ENCODE data around the gene THBD. TPM values are rescaled to one million over a fixed set of nuclear protein-coding genes. Genes with fewer than 3 reads are reported as not detected.
A peak's percentile ranks its signal among the peaks of the same experiment; 100 is the strongest.

THBD gene
- total RNA-seq, 1 donor from 2014 or later: 12.6 TPM

- Histone ChIP-seq H3K4me3 (ENCODE audit: low read depth, low read length) (no peak overlapping the region), H3K27me3 (ENCODE audit: control insufficient read depth, insufficient read depth, low read length) (no peaks in the 10 kb centered on the region), H3K36me3 (ENCODE audit: control insufficient read depth, insufficient read depth, low read length) (no peaks in the 10 kb centered on the region)
- no peak for FAIRE-seq
- no peak for DNase-seq (ENCODE audit: low read depth)
- TF ChIP-seq, protein P1, sequence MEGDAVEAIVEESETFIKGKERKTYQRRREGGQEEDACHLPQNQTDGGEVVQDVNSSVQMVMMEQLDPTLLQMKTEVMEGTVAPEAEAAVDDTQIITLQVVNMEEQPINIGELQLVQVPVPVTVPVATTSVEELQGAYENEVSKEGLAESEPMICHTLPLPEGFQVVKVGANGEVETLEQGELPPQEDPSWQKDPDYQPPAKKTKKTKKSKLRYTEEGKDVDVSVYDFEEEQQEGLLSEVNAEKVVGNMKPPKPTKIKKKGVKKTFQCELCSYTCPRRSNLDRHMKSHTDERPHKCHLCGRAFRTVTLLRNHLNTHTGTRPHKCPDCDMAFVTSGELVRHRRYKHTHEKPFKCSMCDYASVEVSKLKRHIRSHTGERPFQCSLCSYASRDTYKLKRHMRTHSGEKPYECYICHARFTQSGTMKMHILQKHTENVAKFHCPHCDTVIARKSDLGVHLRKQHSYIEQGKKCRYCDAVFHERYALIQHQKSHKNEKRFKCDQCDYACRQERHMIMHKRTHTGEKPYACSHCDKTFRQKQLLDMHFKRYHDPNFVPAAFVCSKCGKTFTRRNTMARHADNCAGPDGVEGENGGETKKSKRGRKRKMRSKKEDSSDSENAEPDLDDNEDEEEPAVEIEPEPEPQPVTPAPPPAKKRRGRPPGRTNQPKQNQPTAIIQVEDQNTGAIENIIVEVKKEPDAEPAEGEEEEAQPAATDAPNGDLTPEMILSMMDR (IDR thresholded peaks at IDR 0.05; ENCODE audit: insufficient read depth, low read length, severe bottlenecking): peak; percentile 15
Observed at GRCh38 chr20:23079016-23079351, 29.5 kb upstream of the THBD start.

DNA sequence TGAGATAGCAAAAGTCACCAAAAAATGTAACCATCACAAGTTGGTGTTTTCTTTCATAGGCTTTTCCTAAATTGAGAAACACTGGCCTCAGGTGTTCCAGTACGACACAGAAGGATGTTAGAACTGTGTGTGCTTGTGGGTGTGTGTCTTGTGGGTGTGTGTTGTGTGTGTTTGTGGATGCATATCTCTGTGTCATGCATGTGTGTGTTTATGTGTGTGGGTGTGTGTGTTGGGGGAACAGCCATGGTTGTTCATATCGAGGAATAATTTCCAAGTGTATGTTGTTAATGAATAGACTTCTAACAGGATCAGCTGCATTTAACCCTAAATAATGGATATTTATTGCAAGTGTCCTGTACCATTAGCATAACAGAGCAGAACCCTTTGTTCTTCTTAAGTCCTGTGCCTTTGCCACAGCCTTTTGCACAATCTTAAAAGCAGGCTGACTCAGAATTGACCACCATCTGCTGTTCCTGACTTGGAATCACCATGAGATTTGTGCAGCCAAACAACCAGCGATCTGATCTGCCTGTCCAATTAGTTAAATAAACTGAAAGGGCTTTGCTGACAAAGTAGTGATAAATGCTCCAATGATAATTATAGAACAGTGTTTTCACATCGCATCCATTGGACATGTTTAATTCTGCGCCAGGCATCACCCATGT is 29.0 kb upstream of the THBD start:
- TF ChIP-seq, protein P1 (IDR thresholded peaks at IDR 0.05; ENCODE audit: insufficient read depth, low read length, severe bottlenecking): no peak
- DNase-seq (ENCODE audit: low read depth): no peak
- Histone ChIP-seq H3K27me3 (ENCODE audit: control insufficient read depth, insufficient read depth, low read length) (no peaks in the 10 kb centered on the region), H3K36me3 (ENCODE audit: control insufficient read depth, insufficient read depth, low read length) (no peaks in the 10 kb centered on the region), H3K4me3 (ENCODE audit: low read depth, low read length) (no peak overlapping the region)
- no peak for FAIRE-seq

DNA sequence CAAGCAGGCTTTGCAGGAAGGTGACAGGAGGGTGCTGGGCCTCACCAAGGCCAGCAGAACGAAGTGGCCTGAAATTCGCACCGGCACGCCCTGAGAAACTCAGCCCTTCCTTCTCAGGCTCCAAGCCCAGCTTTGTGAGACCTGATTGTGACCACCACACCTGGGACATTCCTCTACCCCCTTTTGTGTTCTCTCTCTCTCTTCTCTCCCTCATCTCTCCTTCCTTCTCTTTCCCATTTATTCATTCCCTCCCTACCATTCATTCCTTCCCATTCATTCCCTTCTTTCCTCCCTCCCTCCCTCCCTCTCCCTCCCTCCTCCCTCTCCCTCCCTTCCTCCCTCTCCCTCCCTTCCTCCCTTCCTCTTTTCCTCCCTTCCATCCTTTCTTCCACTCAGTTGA is 27.8 kb upstream of the THBD start:
- FAIRE-seq (no peak), DNase-seq (ENCODE audit: low read depth) (no peak)
- Histone ChIP-seq H3K36me3 (ENCODE audit: control insufficient read depth, insufficient read depth, low read length) (no peaks in the 10 kb centered on the region), H3K27me3 (ENCODE audit: control insufficient read depth, insufficient read depth, low read length) (no peaks in the 10 kb centered on the region), H3K4me3 (ENCODE audit: low read depth, low read length) (no peak overlapping the region)
- TF ChIP-seq, protein P1 (IDR thresholded peaks at IDR 0.05; ENCODE audit: insufficient read depth, low read length, severe bottlenecking): no peak

DNA sequence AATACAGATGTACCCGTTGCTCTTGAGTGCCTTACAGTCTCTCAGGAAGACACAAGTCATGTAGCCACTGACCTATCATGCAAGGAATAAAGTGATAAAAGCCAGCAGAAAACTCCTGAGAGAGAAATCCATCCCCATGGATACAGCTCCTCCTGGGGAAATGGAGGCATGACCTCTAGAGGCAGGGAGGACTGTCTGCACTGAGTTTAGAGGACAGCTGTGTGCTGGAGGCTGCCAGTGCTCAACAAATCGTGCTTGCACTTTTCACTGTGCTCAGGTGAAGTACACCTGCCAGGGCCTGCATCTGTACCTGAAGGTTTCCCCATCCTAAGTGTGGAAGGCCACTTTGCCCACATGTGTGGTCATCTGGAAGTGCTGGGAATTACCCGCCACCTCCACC is 24.6 kb upstream of the THBD start:
- FAIRE-seq: no peak
- TF ChIP-seq, protein P1 (IDR thresholded peaks at IDR 0.05; ENCODE audit: insufficient read depth, low read length, severe bottlenecking): no peak

DNA sequence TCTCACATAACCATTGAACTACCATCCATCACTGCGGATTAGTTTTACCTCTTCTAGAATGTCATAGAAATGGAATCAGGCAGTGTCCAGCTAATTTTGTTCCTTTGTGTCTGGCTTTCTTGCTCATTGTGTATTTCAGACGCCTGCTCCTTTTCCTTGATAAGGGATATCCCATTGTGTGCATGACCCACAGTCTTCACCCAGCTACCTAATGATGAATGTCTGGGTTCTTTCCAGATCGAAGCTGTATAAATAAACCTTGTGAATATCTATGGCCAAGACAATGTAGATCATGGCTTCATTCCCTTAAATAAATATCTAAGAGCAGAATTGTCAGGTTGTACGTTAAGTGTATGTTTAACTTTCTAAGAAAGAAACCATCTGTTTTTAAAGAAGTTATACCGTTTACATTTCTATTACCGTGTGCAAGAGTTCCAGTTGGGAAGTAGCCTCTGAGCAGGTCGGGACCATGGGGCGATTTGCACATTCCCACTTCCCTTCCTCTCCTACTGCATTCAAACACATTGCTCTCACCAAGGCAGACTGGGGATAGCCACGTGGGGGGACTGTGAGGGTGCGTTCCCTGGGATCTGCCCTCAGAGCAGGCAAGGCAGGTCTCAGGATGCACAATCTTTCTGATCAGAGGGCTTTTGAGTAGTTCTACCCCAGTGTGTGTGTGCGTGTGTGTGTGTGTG is 23.6 kb upstream of the THBD start:
- Histone ChIP-seq H3K4me3 (ENCODE audit: low read depth, low read length) (no peak overlapping the region), H3K36me3 (ENCODE audit: control insufficient read depth, insufficient read depth, low read length) (no peaks in the 10 kb centered on the region), H3K27me3 (ENCODE audit: control insufficient read depth, insufficient read depth, low read length) (no peaks in the 10 kb centered on the region)
- FAIRE-seq (no peak), DNase-seq (ENCODE audit: low read depth) (no peak)
- TF ChIP-seq, protein P1 (IDR thresholded peaks at IDR 0.05; ENCODE audit: insufficient read depth, low read length, severe bottlenecking): no peak

More for the DNA sequence above, 24.6 kb upstream of the THBD start:
- no peaks in the 10 kb centered on the region for H3K27me3 ChIP-seq (ENCODE audit: control insufficient read depth, insufficient read depth, low read length)
- H3K36me3 ChIP-seq (ENCODE audit: control insufficient read depth, insufficient read depth, low read length): no peaks in the 10 kb centered on the region
- H3K4me3 ChIP-seq (ENCODE audit: low read depth, low read length): no peak overlapping the region
- no peak for DNase-seq (ENCODE audit: low read depth)
